ENCODE results near the gene ESYT3. TPM values are rescaled to one million over a fixed set of nuclear protein-coding genes. Genes with fewer than 3 reads are reported as not detected.
"Not testable (repeated sequence)": the region's sequence is repeated elsewhere in the genome, so short reads cannot be mapped to it uniquely, and the experiment has no call there.

The ESYT3 gene
- total RNA-seq, 2 experiments from 2014 or later = 0.21 to 0.52 TPM

DNA sequence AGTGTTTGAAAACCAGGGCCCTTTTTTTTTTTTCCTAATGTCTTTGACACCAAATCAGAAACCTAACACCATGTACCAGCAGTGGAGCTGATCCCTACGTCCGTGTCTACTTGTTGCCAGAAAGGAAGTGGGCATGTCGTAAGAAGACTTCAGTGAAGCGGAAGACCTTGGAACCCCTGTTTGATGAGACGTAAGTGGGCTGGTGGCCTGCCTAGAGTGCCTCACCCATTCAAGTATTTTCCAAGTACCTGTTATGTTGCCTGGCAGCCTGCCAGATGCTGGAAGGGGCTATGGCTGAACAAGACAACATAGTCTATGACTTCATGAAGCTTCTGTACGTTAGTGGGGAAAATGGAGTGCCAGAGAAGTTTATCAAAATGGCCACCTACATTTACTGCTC lies 39.7 kb downstream of the ESYT3 start:
- no peaks in the 10 kb centered on the region for H3K27me3 Mint-ChIP-seq
- no peak overlapping the region for H3K4me3 Mint-ChIP-seq
- no peaks in the 10 kb centered on the region for H3K4me1 Mint-ChIP-seq
- DNase-seq = no peak
- no peak overlapping the region for H3K27ac Mint-ChIP-seq
- H3K36me3 Mint-ChIP-seq = no peaks in the 10 kb centered on the region
- no peaks in the 10 kb centered on the region for H3K9me3 Mint-ChIP-seq

DNA sequence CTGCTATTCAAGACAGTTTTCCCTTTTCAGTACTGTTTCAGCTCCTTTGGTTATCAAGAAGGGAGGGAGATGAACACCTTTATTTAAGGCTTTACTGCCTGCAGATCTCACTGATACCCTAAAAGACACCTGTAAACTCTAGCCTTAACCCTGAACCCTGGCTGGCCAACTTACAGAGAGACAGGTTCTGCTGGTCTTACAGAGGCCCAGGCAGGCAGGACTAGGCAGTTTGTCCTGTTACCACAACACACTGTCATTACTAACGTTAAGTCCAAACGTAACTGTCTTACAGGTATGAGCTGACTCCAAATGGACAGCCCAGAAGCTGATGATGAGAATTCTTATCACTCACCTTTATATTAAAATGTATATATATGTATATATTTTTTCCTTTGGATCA lies 42.1 kb downstream of the ESYT3 start:
- no peaks in the 10 kb centered on the region for H3K36me3 Mint-ChIP-seq
- H3K4me1 Mint-ChIP-seq = no peaks in the 10 kb centered on the region
- H3K27ac Mint-ChIP-seq = no peak overlapping the region
- no peaks in the 10 kb centered on the region for H3K27me3 Mint-ChIP-seq
- H3K9me3 Mint-ChIP-seq = no peaks in the 10 kb centered on the region
- DNase-seq = no peak
- no peak overlapping the region for H3K4me3 Mint-ChIP-seq

DNA sequence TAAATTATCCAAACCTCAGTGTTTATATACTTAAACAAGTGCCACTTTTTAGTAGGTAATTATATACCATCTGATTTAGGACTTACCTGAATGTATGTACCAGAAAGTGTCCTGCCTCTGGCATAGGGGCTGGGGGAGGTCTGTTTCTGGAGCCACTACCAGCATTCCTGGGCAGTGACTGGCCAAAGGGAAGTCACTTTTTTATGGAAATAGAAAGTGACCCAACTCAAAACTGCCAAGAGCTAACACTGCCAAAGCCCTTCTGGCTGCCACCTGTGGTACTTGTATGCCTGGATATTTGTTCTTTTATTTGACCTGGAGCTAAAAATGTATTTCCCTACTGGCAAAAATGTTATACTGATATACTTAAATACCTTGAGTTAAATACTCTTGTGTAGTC lies 42.7 kb downstream of the ESYT3 start:
- H3K27me3 Mint-ChIP-seq = no peaks in the 10 kb centered on the region
- H3K4me3 Mint-ChIP-seq = no peak overlapping the region
- H3K4me1 Mint-ChIP-seq = no peaks in the 10 kb centered on the region
- no peaks in the 10 kb centered on the region for H3K36me3 Mint-ChIP-seq
- H3K9me3 Mint-ChIP-seq = no peaks in the 10 kb centered on the region
- no peak for DNase-seq
- H3K27ac Mint-ChIP-seq = no peak overlapping the region

DNA sequence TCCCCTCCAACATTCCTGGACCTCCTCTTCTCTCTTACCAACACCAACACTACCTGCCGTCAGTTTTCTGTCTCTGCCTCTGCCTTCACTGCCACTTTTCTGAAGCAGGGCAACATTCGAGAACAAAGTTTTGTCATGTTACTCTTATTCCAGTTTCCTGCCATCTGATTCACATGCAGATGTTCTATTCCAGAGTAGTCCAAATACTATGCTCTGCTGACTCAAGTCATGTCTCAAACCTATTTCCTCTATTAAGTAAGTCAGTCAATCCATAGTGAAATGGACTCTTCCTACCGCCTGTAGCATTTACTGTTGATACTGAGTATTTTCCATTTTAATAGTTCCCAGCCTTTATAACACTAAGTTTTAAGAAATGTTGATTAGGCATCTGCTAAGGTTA lies 43.4 kb downstream of the ESYT3 start:
- H3K4me3 Mint-ChIP-seq = no peak overlapping the region
- no peaks in the 10 kb centered on the region for H3K4me1 Mint-ChIP-seq
- H3K9me3 Mint-ChIP-seq = no peaks in the 10 kb centered on the region
- H3K27ac Mint-ChIP-seq = no peak overlapping the region
- no peak for DNase-seq
- H3K27me3 Mint-ChIP-seq = no peaks in the 10 kb centered on the region
- H3K36me3 Mint-ChIP-seq = no peaks in the 10 kb centered on the region

DNA sequence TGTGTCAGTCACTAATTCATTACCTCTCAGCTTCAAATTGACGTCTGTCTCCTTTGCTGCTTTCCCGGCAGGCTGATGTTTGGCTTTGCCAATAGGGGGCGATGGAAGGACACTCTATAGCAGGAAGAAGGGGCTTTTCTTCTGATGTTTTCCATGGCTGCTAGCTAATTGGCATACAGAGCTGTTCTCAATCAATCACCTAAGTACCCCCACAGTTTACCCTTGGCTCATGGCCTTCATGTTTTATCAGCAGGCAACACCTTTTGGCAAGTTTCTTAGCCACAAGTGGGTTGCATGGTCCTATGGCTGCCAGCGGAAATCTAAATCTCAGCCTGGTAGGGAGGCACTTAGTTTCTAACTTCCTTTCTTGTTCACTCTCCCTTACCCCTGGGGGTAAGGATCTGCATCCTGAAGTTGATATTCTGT lies 45.0 kb downstream of the ESYT3 start:
- Mint-ChIP-seq H3K9me3 (peaks cover 2% of the 10 kb centered on the region), H3K4me3 (no peak overlapping the region), H3K27me3 (no peaks in the 10 kb centered on the region), H3K27ac (no peak overlapping the region), H3K36me3 (no peaks in the 10 kb centered on the region), H3K4me1 (no peaks in the 10 kb centered on the region)
- peak; percentile 38 for DNase-seq

DNA sequence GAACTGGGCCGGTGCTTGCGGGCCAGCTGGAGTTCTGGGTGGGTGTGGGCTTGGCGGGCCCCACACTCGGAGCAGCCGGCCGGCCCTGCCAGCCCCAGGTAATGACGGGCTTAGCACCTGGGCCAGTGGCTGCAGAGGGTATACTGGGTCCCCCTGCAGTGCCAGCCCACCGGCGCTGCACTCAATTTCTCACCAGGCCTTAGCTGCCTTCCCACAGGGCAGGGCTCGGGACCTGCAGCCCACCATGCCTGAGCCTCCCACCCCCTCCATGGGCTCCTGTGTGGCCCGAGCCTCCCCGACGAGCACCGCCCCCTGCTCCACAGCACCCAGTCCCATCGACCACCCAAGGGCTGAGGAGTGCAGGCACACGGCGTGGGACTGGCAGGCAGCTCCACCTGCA lies 50.3 kb downstream of the ESYT3 start:
- not testable (repeated sequence) for H3K27me3 Mint-ChIP-seq, H3K4me3 Mint-ChIP-seq, H3K27ac Mint-ChIP-seq, DNase-seq, H3K4me1 Mint-ChIP-seq
- Mint-ChIP-seq H3K9me3 (peaks cover 33% of the 10 kb centered on the region), H3K36me3 (peaks cover 10% of the 10 kb centered on the region)

DNA sequence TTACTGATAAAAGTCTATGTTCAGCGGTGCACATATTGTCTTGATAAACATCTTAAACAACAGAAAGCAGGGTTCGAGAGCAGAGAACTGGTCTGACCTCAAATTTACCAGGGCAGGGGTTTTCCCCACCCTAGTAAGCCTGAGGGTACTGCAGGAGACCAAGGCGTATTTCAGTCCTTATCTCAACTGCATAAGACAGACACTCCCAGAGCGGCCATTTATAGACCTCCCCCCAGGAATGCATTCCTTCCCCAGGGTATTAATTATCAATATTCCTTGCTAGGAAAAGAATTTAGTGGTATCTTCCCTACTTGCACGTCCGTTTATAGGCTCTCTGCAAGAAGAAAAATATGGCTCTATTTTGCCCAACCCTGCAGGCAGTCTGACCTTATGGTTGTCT lies 52.2 kb downstream of the ESYT3 start:
- not testable (repeated sequence) for H3K27ac Mint-ChIP-seq, H3K27me3 Mint-ChIP-seq, H3K4me1 Mint-ChIP-seq, H3K4me3 Mint-ChIP-seq, DNase-seq
- Mint-ChIP-seq H3K9me3 (peaks cover 45% of the 10 kb centered on the region), H3K36me3 (peaks cover 14% of the 10 kb centered on the region)

DNA sequence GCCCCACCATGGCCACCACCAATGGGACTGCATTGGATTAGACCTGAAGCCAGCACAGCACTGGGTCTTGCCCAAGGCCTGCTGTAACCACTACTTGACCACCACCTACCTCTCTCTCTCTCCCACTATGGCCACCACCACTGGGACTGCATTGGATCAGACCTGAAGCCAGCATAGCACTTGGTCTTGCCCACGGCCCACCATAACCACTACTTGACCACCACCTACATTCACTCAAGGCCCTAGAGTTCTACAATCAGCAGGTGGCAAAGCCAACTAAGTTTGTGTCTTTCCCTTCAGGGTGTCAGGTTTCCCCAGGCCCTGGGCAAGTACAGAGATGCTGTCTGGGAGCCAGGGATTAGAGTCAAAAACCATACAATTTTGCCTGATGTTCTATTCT lies 57.6 kb downstream of the ESYT3 start:
- Mint-ChIP-seq H3K27ac (no peak overlapping the region), H3K4me3 (no peak overlapping the region), H3K4me1 (no peaks in the 10 kb centered on the region)

DNA sequence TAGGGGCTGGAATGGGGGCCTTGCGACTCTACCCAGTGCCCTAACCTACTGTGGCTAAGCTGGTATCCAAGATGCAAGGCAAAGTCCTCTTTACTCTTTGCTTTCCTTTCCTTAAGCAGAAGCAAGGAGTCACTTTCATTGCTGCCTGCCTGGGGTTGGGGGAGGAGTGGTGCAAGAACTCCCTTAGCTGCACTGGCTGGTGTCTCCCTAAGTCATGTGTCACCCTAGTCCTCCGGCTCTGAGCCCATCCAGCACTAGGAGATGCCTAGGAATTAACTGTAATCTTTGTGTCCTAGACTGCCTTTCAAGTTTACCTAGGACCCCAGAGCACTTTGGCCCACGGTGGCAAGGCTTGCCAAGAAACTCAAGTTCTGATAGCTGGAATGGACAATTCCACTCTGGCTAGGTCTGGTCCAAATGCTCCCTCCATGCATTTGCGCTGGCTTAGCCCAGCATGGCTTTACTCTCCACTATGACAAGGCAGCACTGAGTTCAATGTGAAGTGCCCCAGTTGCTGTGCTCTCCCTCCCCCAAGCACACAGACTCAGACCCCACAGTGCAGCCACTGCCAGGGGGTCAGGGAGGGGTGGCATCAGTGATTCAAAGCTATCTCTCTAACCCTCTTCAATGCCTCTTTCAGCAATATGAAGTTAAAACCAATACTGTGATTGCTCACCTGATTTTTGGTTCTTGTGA lies 58.7 kb downstream of the ESYT3 start:
- Mint-ChIP-seq H3K27me3 (no peaks in the 10 kb centered on the region), H3K9me3 (peaks cover 24% of the 10 kb centered on the region), H3K4me3 (no peak overlapping the region), H3K36me3 (peaks cover 36% of the 10 kb centered on the region), H3K4me1 (no peaks in the 10 kb centered on the region), H3K27ac (no peak overlapping the region)
- DNase-seq = no peak

More for the DNA sequence above, 57.6 kb downstream of the ESYT3 start:
- H3K27me3 Mint-ChIP-seq = no peaks in the 10 kb centered on the region
- DNase-seq = no peak
- H3K9me3 Mint-ChIP-seq = peaks cover 32% of the 10 kb centered on the region
- H3K36me3 Mint-ChIP-seq = peaks cover 33% of the 10 kb centered on the region

DNA sequence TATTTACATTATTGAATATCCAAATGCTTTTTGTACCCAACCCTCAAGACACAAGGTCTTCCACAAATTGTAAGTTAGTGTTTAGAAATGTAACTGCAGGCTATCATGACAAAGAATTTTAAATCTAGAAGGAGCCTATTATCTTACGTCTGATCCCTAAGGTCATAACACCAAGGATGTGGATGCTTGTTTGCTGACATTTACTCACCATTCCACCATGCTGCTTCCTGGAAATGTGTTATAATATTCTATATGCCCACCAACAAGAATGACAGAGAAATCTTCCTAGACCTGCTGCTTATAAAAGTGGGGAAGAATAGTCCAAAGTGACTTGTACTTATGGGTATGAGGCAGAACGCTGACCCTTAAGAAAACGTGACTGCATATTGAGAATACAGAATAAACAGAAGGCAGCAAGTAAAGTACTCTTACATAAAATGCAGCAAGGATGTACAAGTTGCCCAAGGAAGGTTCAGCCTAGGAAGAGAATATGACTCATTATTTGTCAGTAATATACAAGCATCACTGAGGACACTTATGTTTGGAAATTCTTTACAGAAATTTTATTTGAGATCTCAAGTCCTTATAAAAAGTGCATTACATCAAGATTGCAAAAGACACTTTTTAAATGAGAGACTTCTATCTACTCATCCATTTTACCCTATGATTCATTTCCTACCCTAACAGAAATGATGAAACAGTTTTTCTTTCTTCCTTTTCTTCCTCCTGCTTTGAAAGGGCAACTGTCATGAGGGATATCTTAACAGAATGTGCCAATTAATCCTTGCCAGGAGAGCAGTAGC lies 59.6 kb downstream of the ESYT3 start:
- DNase-seq = no peak
- no peak overlapping the region for H3K4me3 Mint-ChIP-seq
- H3K9me3 Mint-ChIP-seq = peaks cover 20% of the 10 kb centered on the region
- H3K27ac Mint-ChIP-seq = no peak overlapping the region
- no peaks in the 10 kb centered on the region for H3K27me3 Mint-ChIP-seq
- peaks cover 32% of the 10 kb centered on the region for H3K36me3 Mint-ChIP-seq
- H3K4me1 Mint-ChIP-seq = no peaks in the 10 kb centered on the region

DNA sequence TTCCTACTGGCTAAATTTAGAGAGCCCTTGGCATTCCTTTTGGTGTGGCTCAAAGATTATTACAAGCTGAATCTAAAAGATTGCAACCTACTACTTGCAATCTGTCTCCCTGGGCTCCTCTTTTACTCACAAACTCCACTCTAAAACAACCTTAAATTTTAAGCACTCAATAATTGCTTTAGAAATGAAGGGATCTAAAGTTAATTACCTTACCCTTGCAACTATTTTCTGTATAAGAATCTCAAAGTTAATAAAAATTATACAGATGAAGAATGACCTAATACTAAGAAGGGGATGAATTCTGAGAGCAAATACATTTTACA lies 60.2 kb downstream of the ESYT3 start:
- Mint-ChIP-seq H3K36me3 (peaks cover 34% of the 10 kb centered on the region), H3K27me3 (no peaks in the 10 kb centered on the region), H3K4me1 (no peaks in the 10 kb centered on the region), H3K27ac (no peak overlapping the region), H3K9me3 (peaks cover 17% of the 10 kb centered on the region), H3K4me3 (no peak overlapping the region)
- no peak for DNase-seq

DNA sequence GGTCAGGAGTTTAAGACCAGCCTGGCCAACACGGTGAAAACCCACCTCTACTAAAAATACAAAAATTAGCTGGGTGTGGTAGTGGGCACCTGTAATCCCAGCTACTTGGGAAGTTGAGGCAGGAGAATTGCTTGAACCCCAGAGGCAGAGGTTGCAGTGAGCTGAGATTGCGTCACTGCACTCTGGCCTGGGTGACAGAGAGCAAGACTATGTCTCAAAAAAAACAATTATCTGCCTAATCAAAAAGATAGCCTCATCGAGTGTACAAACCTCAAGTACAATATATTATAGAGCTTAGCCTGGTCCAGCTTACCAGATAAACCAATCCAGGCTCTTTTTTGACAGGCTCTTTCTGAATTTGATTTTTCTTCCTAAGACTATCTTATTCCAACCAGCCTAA lies 61.2 kb downstream of the ESYT3 start:
- H3K4me1 Mint-ChIP-seq, H3K27ac Mint-ChIP-seq, DNase-seq, H3K9me3 Mint-ChIP-seq, H3K27me3 Mint-ChIP-seq, H3K4me3 Mint-ChIP-seq: not testable (repeated sequence)
- peaks cover 38% of the 10 kb centered on the region for H3K36me3 Mint-ChIP-seq

DNA sequence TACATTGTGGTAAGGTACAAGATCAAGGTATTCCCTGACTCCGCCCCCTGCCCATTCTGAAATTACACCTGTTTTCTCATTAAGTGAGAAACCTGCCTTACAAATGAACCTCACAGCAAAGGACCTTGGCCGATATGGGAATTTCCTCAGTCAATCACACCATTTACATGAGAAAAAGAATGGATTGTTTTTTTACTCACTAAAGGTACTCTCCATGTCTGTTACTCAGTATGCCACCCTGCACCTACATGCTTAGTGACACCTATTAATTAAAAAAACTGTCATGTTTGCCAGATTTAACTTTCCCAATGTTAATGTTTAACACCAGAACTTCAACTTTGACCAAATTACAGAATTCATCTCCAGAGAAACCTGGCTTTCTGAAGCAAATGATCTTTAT lies 62.0 kb downstream of the ESYT3 start:
- no peaks in the 10 kb centered on the region for H3K4me1 Mint-ChIP-seq
- H3K4me3 Mint-ChIP-seq = no peak overlapping the region
- H3K9me3 Mint-ChIP-seq = peaks cover 4% of the 10 kb centered on the region
- no peaks in the 10 kb centered on the region for H3K27me3 Mint-ChIP-seq
- no peak overlapping the region for H3K27ac Mint-ChIP-seq
- DNase-seq = no peak
- peaks cover 33% of the 10 kb centered on the region for H3K36me3 Mint-ChIP-seq

DNA sequence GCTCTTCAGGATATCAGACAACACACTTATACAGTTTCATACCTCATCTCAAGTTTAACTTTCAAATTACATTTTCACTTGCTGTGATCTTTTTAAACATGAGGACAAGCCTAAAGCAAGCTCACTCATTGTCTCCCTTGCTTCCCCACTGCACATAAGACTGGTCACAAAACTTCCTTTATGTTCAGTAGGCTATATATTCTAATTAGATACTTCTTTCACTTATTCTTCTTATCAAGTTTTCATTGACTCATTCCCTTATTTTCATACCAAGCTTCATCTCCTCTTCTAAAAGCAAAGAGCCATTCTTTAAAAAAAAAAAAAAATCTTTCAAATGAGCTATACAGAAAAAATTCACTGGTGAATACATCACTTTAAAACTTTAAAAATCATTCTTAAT lies 62.6 kb downstream of the ESYT3 start:
- Mint-ChIP-seq H3K9me3 (peaks cover 3% of the 10 kb centered on the region), H3K27ac (no peak overlapping the region), H3K27me3 (no peaks in the 10 kb centered on the region), H3K4me1 (no peaks in the 10 kb centered on the region), H3K4me3 (no peak overlapping the region), H3K36me3 (peaks cover 32% of the 10 kb centered on the region)
- no peak for DNase-seq

DNA sequence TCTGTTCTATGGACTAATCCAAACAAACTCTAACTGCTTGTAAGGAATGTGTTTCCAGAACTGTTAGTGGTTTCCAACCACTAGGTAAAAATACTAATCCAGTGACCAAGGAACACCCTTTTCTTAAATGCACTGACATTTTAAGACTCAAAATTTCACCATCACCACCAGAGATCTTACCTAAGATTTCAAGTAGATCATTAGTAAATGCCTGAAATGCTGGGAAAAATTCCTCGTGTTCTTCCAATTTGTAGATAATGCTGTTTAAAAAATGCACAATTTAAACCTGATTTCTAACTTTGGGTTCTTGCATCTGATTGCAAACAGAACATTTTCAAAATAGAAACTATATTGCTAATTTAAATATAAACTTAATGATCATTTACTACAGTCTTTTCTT lies 63.4 kb downstream of the ESYT3 start:
- Mint-ChIP-seq H3K9me3 (no peaks in the 10 kb centered on the region), H3K36me3 (peaks cover 30% of the 10 kb centered on the region), H3K27me3 (no peaks in the 10 kb centered on the region), H3K27ac (no peak overlapping the region), H3K4me3 (no peak overlapping the region), H3K4me1 (no peaks in the 10 kb centered on the region)
- no peak for DNase-seq

DNA sequence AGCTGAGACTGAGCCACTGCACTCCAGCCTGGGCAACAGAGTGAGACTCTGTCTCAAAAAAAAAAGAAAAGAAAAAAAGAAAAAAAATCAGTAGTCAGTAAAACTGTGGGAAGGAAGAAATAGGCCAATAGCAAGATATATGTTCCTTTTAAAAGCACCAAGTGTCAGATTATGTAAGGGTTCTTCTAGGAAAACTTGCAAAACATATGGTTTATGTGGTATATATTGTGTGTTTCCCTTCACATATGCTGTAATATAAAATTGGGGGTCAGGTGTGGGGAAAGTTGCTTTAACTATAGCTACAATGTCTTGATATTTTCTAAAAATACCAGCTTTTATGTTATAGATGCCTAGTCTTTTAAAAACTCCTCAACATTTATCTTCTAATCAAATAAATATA lies 64.6 kb downstream of the ESYT3 start:
- H3K9me3 Mint-ChIP-seq = no peaks in the 10 kb centered on the region
- H3K4me1 Mint-ChIP-seq = no peaks in the 10 kb centered on the region
- no peak for DNase-seq
- peaks cover 19% of the 10 kb centered on the region for H3K36me3 Mint-ChIP-seq
- H3K27ac Mint-ChIP-seq = no peak overlapping the region
- no peak overlapping the region for H3K4me3 Mint-ChIP-seq
- H3K27me3 Mint-ChIP-seq = no peaks in the 10 kb centered on the region

Measured in activated naive CD8-positive, alpha-beta T cell treated with anti-CD3 and anti-CD28 coated beads for 36 hours (primary cell).